HS-27A (cell line): ENCODE measurements around the gene FMNL2.
"Not testable (repeated sequence)": the region's sequence is repeated elsewhere in the genome, so short reads cannot be mapped to it uniquely, and the experiment has no call there.

Experiments
- DNase-seq: peaks from one replicate; pipeline ENCODE4 v3.0.0-alpha.2; 2012; ENCODE audit warnings: low read depth, missing footprints

FMNL2 gene

DNA sequence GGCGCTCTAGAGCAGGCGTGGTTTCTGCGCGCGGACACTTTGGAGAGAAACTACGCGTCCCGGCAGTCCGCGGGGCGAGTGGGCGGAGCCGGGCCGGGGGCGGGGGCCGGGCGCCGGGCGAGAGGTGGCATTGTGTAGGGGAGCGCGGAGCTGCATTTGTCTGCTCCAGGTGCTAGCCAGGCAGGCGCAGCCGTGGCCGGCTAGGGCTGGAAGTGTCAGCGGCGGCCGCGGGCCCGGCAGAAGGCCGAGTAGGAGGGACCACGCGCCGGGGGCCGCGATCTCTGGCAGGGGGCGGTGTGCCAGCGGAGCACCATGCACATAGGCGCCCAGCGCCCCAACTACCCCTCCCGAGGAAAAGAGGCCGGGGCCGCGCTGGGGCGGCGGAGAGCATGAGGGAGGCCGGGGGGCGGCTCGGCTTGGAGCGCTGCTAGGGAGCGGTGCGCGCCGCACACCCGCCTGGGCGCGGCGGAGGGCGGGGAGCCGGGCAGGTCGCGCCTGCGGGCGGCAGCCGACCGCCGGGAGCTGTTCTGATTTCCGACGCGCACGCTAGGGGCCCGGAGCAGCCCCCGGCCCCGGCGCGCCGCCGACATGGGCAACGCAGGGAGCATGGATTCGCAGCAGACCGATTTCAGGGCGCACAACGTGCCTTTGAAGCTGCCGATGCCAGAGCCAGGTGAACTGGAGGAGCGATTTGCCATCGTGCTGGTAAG is at the start of gene FMNL2:
Gene FMNL2 (plus strand): TSS at position 159 of the 710 bp plus-strand sequence.
- DNase-seq, result no peak

DNA sequence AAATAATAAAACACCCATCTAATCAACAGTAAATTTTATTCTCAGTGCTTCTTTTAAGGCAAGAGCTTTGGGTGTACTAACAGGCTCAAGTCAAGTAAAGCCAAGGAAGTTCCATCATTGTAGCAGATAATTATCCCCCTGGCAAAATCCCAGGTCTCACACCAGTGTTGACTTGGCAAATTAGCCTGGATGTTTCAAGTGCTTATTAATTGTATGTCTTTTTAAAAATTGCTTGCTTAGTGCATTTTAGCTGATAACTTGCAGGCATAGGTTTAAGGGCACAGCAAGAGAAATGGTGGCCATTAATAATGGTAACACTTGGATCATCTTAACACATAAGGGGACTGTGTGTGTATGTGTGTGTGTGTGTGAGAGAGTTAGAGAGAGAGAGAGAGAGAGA is 42.0 kb upstream of the FMNL2 start:
- no peak for DNase-seq

- no peak for DNase-seq
Observed at GRCh38 chr2:152297715-152298114, 37.3 kb upstream of the FMNL2 start.

- DNase-seq, result no peak
Observed at GRCh38 chr2:152298754-152299153, 36.2 kb upstream of the FMNL2 start.

- DNase-seq, result no peak
Observed at GRCh38 chr2:152301131-152301530, 33.8 kb upstream of the FMNL2 start.

DNA sequence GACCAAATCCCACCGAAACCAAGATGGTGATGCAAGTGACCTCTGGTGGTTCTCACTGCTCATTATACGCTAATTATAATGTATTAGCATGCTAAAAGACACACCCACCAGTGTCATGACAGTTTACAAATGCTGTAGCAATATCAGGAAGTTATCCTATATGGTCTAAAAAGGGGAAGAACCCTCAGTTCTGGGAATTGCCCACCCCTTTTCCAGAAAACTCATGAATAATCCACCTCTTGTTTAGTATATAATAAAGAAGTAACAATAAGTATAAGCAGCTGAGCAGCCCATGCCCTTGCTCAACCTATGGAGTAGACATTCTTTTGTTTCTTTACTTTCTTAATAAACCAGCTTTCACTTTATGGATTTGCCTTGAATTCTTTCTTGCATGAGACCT is 31.0 kb upstream of the FMNL2 start:
- DNase-seq, result no peak

DNA sequence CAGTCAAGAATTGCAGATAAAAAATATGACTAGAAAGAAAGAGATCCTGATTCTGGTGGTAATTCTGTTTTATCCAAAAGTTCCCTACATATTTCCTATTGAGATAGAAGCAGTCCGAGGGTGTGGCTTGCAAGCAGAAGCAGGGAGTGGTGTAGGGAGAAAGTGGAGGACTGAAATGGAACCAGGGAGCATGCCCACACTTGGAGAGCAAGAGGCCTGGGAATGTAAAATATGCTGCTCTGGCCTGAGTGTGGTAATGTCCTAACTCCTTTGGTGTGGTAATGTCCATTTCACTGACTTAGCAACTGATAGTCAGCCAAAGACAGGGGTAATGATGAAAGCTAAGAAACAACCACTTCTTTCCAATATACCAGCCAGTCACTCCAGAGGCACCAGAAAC is 30.1 kb upstream of the FMNL2 start:
- no peak for DNase-seq

GRCh38 chr2:152307863-152308262 is 27.1 kb upstream of the FMNL2 start:
- no peak for DNase-seq

- no peak for DNase-seq
Observed at GRCh38 chr2:152309352-152310214, 25.4 kb upstream of the FMNL2 start.

- no peak for DNase-seq
Observed at GRCh38 chr2:152319822-152320570, 15.0 kb upstream of the FMNL2 start.

DNA sequence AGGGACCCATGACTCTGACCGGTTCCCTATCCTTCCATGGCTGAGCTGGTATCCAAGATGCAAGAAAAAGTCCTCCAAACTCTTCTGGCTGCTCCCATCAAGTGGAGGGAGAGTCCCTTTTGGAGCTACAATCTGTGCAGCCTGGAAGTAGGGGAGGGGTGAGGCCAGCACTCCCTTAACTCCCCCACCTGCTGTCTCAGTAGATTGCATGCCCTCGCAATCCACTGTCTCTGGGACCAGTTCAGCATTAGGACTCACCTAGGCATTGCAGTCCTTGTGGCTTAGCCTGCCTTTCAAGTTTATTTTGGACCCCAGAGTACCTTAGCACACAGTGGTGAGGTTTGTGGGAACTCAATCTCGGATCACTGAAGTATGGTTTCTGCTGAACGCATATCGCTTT is 14.2 kb upstream of the FMNL2 start:
- no peak for DNase-seq

GRCh38 chr2:152322222-152322621 is 12.8 kb upstream of the FMNL2 start:
- DNase-seq, result no peak

DNA sequence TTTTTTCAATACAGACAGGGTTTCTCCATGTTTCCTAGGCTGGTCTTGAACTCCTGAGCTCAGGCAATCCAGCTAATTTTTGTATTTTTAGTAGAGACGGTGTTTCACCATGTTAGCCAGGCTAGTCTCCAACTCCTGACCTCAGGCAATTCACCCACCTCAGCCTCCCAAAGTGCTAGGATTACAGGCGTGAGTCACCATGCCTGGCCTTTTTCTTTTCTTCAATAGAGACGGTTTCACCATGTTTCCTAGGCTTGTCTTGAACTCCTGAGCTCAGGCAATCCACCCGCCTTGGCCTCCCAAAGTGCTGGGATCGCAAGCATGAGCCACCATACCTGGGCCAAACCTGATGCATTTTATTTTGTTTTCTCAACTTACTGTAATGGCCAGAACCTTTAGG is 9.8 kb upstream of the FMNL2 start:
- not testable (repeated sequence) for DNase-seq

GRCh38 chr2:152326710-152327109 is 8.3 kb upstream of the FMNL2 start:
- no peak for DNase-seq

GRCh38 chr2:152328013-152328412 is 7.0 kb upstream of the FMNL2 start:
- no peak for DNase-seq

GRCh38 chr2:152330235-152330866 is 4.6 kb upstream of the FMNL2 start:
- DNase-seq, result no peak

DNA sequence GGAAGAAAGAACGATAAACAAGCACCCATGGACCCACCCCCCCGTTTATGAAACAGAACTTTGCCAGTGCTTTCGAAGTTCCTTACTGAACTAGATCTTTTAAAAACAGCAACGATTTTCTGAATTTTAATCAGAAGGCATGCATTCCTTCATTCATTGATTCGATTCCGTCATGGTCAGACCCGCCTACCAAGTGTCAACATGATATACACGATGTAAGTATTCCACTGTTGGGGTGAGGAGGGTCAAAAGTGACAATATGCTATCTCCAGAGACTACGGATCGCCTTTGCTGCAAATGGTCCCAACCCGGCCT is 316 bp upstream of the FMNL2 start:
- no peak for DNase-seq

DNA sequence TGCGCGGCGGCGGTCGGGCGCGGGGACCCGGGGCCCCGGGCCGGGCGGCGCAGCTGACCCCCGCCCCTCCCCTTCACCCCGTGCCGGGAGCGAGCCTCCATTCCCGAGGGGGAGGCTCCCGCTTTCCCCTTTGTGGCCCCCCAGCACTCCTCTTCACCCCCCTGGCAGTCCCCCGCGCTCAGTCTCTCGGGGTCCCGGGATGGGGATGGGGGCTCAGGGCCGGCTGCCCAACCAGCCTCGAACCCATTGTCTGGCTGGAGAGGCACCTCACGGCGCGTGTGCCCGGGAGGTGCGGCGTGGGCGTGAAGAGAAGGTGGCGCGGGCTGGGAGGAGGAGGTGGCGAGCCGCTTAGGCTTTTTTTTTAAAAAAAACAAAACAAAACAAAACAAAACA is 748 bp downstream of the FMNL2 start:
- no peak for DNase-seq

- DNase-seq, result no peak
Observed at GRCh38 chr2:152336119-152336853, 1.3 kb downstream of the FMNL2 start.

- no peak for DNase-seq
Observed at GRCh38 chr2:152336854-152337510, 2.0 kb downstream of the FMNL2 start.

- no peak for DNase-seq
Observed at GRCh38 chr2:152337511-152337903, 2.5 kb downstream of the FMNL2 start.
